ENCODE results near the gene OBSCN. TPM values are rescaled to one million over a fixed set of nuclear protein-coding genes. Genes with fewer than 3 reads are reported as not detected.

OBSCN gene
- total and polyA plus RNA-seq, 2 of the 13 experiments (the other 11 are each of a cell fraction or from before 2014, with no cell fraction given) = 0.20 TPM

DNA sequence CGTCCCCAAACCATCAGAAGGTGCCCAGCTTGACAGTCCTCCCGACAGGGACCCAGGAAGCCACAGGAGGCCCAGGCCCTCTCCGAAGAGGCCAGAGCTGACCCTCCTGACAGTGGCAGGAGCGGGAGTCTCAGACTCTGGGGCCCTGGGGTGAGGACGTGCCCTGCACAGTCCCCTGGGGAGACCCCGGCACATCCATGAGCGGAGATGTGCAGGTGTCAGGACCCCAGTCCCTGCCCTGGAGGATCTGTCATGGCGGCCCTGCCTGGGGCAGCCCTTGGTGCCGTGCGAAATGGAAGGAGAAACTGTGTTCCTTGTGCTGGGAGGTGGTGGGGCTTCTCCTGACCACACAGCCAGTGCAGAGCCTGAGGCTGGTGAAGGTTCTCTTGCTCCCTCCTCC lies 55.8 kb downstream of the OBSCN start:
- Histone ChIP-seq H3K9me3 (ENCODE audit: low read length) (no peaks in the 10 kb centered on the region), H4K20me1 (ENCODE audit: insufficient read depth, low read length) (no peaks in the 10 kb centered on the region), H3K4me3 (replicated peaks in 1 of 3; ENCODE audit: insufficient read depth in 1 of 3, low read depth in 2 of 3, low read length in 3 of 3) (no peak overlapping the region), H3K27ac (ENCODE audit: extremely low read length, insufficient read depth, low read length) (no peak overlapping the region), H3K79me2 (ENCODE audit: insufficient read depth, low read length) (no peaks in the 10 kb centered on the region), H3K4me1 (ENCODE audit: insufficient read depth, low read length) (no peaks in the 10 kb centered on the region), H3K9ac (ENCODE audit: insufficient read depth, low read depth, low read length) (no peak overlapping the region), H3K4me2 (ENCODE audit: low read depth, low read length) (no peak overlapping the region), H3K27me3 (ENCODE audit: control insufficient read depth in 1 of 2, insufficient read depth in 2 of 2, low read length in 2 of 2) (peaks cover 0 to 4% of the 10 kb centered on the region in 2 experiments; a peak in 3 of 5 replicates), H2AFZ (ENCODE audit: low read length) (no peak overlapping the region), H3K36me3 (replicated peaks in 1 of 2; ENCODE audit: control insufficient read depth in 1 of 2, insufficient read depth in 2 of 2, low read length in 2 of 2) (no peaks in the 10 kb centered on the region)
- BruUV-seq (replicated peaks) = no TSS peak
- WGBS (ENCODE audit: low lambda C conversion rate) = 6% methylated on average over 6 of the region's 10 CpGs
- in situ Hi-C loops (cut with HindIII; ENCODE audit: extremely low pct_ligation_motif_present, low pct_unique_long_range_greater_than_20kb) = no loop called here
- intact Hi-C loops (cut with micrococcal nuclease; ENCODE audit: unreplicated experiment) = no loop called here
- ChIA-PET CTCF (ENCODE audit: low intra/inter-chr PET ratio, low total read pairs) (no interaction called here), POLR2A (no interaction called here)
- DNase-seq (ENCODE audit: low spot score) (no peak), FAIRE-seq (no peak), ATAC-seq (no peak; the same call in 2 of the 3 replicates)
- no peak for TF ChIP-seq SMAD9 (CRISPR knock-in tag; IDR thresholded peaks at IDR 0.05)

DNA sequence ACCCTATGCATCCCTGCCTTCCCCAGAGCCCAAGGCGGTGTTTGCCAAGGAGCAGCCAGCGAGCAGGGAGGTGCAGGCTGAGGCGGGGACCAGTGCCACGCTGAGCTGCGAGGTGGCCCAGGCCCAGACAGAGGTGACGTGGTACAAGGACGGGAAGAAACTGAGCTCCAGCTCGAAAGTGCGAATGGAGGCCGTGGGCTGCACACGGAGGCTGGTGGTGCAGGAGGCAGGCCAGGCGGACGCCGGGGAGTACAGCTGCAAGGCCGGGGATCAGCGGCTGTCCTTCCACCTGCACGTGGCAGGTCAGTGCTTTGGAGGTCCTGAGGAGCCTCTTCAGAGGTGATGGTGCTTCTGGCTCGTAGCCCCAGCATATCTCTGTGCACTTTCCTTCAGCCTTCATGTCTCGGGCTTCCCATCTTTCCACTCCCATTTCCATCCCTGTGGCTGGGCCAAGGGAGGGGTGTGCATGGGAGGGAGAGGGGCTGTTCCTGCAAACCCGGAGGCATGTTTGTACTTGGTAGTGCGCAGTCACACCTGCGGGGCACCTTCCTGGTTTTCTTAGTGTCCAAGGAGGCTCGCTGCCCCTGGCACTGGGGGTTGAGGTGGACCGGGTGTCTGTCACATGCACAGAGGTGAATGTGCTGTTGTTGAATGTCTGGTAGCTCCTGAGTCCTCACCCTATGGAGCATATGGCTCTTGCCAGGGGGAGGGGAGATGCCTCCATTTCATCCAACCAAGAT lies 56.4 kb downstream of the OBSCN start:
- no peaks in the 10 kb centered on the region for H3K36me3 ChIP-seq (replicated peaks in 1 of 2; ENCODE audit: control insufficient read depth in 1 of 2, insufficient read depth in 2 of 2, low read length in 2 of 2)
- TF ChIP-seq FOXK2 (IDR thresholded peaks at IDR 0.05) = no peak
- TF ChIP-seq ZNF207 (IDR thresholded peaks at IDR 0.05; ENCODE audit: borderline replicate concordance) = no peak
- TF ChIP-seq ZNF33B (CRISPR knock-in tag; IDR thresholded peaks at IDR 0.05) = no peak
- no peak for TF ChIP-seq CHCHD3 (CRISPR knock-in tag; IDR thresholded peaks at IDR 0.05)
- TF ChIP-seq TBX3 (IDR thresholded peaks at IDR 0.05; ENCODE audit: borderline replicate concordance) = no peak
- TF ChIP-seq HDAC1 (CRISPR knock-in tag; IDR thresholded peaks at IDR 0.05) = no peak
- no peak for TF ChIP-seq PPARG (CRISPR knock-in tag; conservative IDR thresholded peaks at IDR 0.05)
- no peak for TF ChIP-seq ZNF382 (CRISPR knock-in tag; IDR thresholded peaks at IDR 0.05; ENCODE audit: borderline replicate concordance)
- TF ChIP-seq ZNF484 (CRISPR knock-in tag; IDR thresholded peaks at IDR 0.05; ENCODE audit: borderline replicate concordance, low read depth) = no peak
- TF ChIP-seq, protein P1, sequence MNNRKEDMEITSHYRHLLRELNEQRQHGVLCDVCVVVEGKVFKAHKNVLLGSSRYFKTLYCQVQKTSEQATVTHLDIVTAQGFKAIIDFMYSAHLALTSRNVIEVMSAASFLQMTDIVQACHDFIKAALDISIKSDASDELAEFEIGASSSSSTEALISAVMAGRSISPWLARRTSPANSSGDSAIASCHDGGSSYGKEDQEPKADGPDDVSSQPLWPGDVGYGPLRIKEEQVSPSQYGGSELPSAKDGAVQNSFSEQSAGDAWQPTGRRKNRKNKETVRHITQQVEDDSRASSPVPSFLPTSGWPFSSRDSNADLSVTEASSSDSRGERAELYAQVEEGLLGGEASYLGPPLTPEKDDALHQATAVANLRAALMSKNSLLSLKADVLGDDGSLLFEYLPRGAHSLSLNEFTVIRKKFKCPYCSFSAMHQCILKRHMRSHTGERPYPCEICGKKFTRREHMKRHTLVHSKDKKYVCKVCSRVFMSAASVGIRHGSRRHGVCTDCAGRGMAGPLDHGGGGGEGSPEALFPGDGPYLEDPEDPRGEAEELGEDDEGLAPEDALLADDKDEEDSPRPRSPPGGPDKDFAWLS (CRISPR knock-in tag; IDR thresholded peaks at IDR 0.05; ENCODE audit: borderline replicate concordance) = no peak
- no peak overlapping the region for H3K27ac ChIP-seq (ENCODE audit: extremely low read length, insufficient read depth, low read length)
- no peaks in the 10 kb centered on the region for H4K20me1 ChIP-seq (ENCODE audit: insufficient read depth, low read length)
- no peak overlapping the region for H2AFZ ChIP-seq (ENCODE audit: low read length)
- no peak overlapping the region for H3K4me2 ChIP-seq (ENCODE audit: low read depth, low read length)
- CTCF ChIA-PET (ENCODE audit: low intra/inter-chr PET ratio, low total read pairs) = no interaction called here
- H3K4me3 ChIP-seq (replicated peaks in 1 of 3; ENCODE audit: insufficient read depth in 1 of 3, low read depth in 2 of 3, low read length in 3 of 3) = no peak overlapping the region
- in situ Hi-C loops (cut with HindIII; ENCODE audit: extremely low pct_ligation_motif_present, low pct_unique_long_range_greater_than_20kb) (no loop called here), intact Hi-C loops (cut with micrococcal nuclease; ENCODE audit: unreplicated experiment) (no loop called here)
- BruUV-seq (replicated peaks) = no TSS peak
- H3K27me3 ChIP-seq (ENCODE audit: control insufficient read depth in 1 of 2, insufficient read depth in 2 of 2, low read length in 2 of 2) = peaks cover 2 to 9% of the 10 kb centered on the region in 2 experiments; a peak in 4 of 5 replicates
- H3K79me2 ChIP-seq (ENCODE audit: insufficient read depth, low read length) = no peaks in the 10 kb centered on the region
- FAIRE-seq (no peak), DNase-seq (ENCODE audit: low spot score) (no peak), ATAC-seq (no peak)
- H3K9ac ChIP-seq (ENCODE audit: insufficient read depth, low read depth, low read length) = no peak overlapping the region
- no peaks in the 10 kb centered on the region for H3K4me1 ChIP-seq (ENCODE audit: insufficient read depth, low read length)
- H3K9me3 ChIP-seq (ENCODE audit: low read length) = no peaks in the 10 kb centered on the region
- POLR2A ChIA-PET = no interaction called here
- 19% methylated on average over 11 of the region's 24 CpGs for WGBS (ENCODE audit: low lambda C conversion rate)
